Epithelial cell of proximal tubule (primary cell): ENCODE data around the gene WDR90. TPM values are rescaled to one million over a fixed set of nuclear protein-coding genes. Genes with fewer than 3 reads are reported as not detected.

Source experiments
- DNase-seq: peaks from one replicate; pipeline ENCODE4 v3.0.0-alpha.2; 2011; ENCODE audit warnings: low read depth
- H3K4me3 ChIP-seq: 2 replicates; pipeline ENCODE4 v1.5.1; 2011; ENCODE audit warnings: low read depth, mild to moderate bottlenecking, low read length
- CTCF ChIP-seq: conservative IDR thresholded peaks from 2 replicates; pipeline ENCODE4 v1.5.1; 2012; ENCODE audit warnings: low read depth, mild to moderate bottlenecking, low read length
- total RNA-seq: library from RNA; depleted of rRNA; stranded (reverse); fragments of >200 nt; gene quantifications from 2 replicates; pipeline ENCODE4 v1.2.3, GENCODE V29; 2015

The WDR90 gene
- total RNA-seq, 1 donor from 2014 or later: 45.6 TPM

GRCh38 chr16:658679-659571, 9.8 kb downstream of the WDR90 start:
- TF ChIP-seq CTCF: peak; percentile 20
- H3K4me3 ChIP-seq: no peak overlapping the region
- no peak for DNase-seq

GRCh38 chr16:659618-660017, 10.5 kb downstream of the WDR90 start:
- TF ChIP-seq CTCF: no peak
- DNase-seq: no peak
- H3K4me3 ChIP-seq: no peak overlapping the region

- no peak for DNase-seq
- no peak for TF ChIP-seq CTCF
- H3K4me3 ChIP-seq: no peak overlapping the region
These were observed 10.9 kb downstream of the WDR90 start for GRCh38 chr16:660132-660458.

- TF ChIP-seq CTCF: peak; percentile 44
- DNase-seq: no peak
- H3K4me3 ChIP-seq: peak overlapping the region; percentile 5
These were observed 11.5 kb downstream of the WDR90 start for GRCh38 chr16:660459-661183.

GRCh38 chr16:661184-661821, 12.1 kb downstream of the WDR90 start:
- no peak for DNase-seq
- H3K4me3 ChIP-seq: peak overlapping the region; percentile 5

GRCh38 chr16:662095-662494, 12.9 kb downstream of the WDR90 start:
- DNase-seq: no peak
- no peak for TF ChIP-seq CTCF
- H3K4me3 ChIP-seq: no peak overlapping the region

More at GRCh38 chr16:661184-661821, 12.1 kb downstream of the WDR90 start:
- TF ChIP-seq CTCF: no peak
